ENCODE data around the gene TMEM167B. TPM values are rescaled to one million over a fixed set of nuclear protein-coding genes. Genes with fewer than 3 reads are reported as not detected.

TMEM167B gene
- total RNA-seq, 1 experiment from 2014 or later: 24.7 TPM

DNA sequence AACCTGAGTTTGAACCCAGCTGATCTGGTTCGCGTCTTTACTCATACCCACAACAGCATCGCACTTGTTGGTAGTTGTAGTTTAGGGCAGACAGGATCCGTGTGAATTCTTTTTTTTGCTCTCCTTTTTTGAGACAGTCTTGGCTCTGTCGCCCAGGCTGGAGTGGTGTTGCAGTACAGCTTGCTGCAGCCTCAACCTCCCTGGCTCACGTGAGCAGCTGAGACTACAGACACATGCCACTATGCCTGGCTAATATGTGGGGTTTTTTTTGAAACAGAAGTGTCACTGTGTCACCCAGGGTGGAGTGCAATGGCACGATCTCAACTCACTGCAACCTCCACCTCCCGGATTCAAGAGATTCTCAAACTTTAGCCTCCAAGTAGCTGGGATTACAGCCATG, 22.7 kb upstream of the TMEM167B start:
- Histone ChIP-seq H3K4me3 (no peak overlapping the region), H3K36me3 (peaks cover 50% of the 10 kb centered on the region), H3K27me3 (no peaks in the 10 kb centered on the region), H3K27ac (no peak overlapping the region), H3K4me1 (no peaks in the 10 kb centered on the region), H3K9me3 (replicated peaks) (no peaks in the 10 kb centered on the region)
- DNase-seq: no peak

DNA sequence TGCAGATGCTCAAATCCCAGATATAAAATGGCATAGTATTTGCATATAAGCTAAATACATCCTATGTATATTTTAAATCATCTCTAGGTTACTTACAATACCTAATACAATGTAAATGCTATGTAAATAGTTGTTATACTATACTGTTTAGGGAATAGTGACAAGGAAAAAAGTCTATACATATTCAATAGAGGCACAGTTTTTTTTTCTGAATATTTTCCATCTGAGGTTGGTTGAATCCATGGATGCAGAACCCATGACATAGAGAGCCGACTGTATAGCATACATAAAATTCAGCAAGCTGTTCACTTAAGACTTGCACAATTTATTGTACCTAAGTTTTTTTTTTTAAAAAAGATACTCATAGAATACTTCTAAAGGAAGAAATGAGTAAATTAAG, 21.3 kb upstream of the TMEM167B start:
- Histone ChIP-seq H3K4me3 (no peak overlapping the region), H3K27me3 (no peaks in the 10 kb centered on the region)

DNA sequence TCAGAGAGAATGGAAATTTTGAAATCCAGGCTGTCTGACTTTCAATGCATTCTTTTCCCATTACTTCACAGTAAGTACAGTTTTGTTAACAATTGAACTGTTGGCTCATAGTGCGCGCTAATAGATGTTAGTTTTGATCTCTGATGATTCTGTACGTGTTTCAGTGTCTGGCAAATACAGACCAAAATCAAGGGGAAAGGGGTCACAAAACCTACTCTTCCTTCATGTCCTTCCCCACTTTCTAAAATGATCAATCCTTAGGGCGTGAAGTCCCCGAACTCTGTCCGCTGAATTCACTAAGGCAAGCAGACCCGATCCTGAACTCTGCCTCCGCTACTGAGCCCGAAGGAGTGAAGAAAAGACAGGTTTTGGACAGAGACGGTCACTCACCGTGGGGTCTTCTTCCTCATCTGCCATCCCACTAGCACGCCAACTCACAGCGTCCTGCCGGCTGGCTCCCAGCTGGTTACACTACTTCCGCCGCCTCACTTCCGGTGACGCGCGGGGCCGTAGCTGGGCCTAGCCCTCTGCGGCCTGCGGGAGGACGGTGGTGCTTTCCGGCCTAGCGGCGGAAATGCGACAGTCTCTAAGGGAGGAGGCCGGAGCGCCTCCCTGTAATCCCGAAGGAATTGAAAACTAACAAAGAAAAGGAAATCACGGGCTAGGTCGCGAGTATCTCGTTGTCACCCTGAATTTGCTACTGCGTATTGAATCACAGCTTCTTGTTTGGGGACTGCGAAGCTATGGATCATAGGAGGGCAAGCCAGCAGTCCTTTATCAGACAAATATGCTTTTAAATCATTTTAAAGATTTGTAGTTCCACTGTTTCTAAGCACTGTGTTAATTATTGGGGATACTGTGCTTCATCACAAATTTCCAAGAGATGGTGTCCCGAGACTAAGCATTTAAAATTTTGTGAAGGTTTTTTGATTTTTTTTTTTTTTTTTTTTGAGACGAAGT, 14.8 kb upstream of the TMEM167B start, which contains the start of gene TAF13:
Gene TAF13 (minus strand): TSS at position 473 of the 960 bp plus-strand sequence. CDS start 56 bp downstream, at position 417.
- peak; percentile 95 to 97 for DNase-seq
- Histone ChIP-seq H3K4me1 (no peaks in the 10 kb centered on the region), H3K27me3 (no peaks in the 10 kb centered on the region), H3K9me3 (replicated peaks) (no peaks in the 10 kb centered on the region), H3K27ac (peak within 1 kb of the TSS; percentile 84), H3K36me3 (peaks cover 8% of the 10 kb centered on the region), H3K4me3 (peak within 1 kb of the TSS; percentile 70)

More for the DNA sequence above, 21.3 kb upstream of the TMEM167B start:
- H3K27ac ChIP-seq: no peak overlapping the region
- no peaks in the 10 kb centered on the region for H3K4me1 ChIP-seq
- peaks cover 47% of the 10 kb centered on the region for H3K36me3 ChIP-seq
- DNase-seq: no peak
- no peaks in the 10 kb centered on the region for H3K9me3 ChIP-seq (replicated peaks)

DNA sequence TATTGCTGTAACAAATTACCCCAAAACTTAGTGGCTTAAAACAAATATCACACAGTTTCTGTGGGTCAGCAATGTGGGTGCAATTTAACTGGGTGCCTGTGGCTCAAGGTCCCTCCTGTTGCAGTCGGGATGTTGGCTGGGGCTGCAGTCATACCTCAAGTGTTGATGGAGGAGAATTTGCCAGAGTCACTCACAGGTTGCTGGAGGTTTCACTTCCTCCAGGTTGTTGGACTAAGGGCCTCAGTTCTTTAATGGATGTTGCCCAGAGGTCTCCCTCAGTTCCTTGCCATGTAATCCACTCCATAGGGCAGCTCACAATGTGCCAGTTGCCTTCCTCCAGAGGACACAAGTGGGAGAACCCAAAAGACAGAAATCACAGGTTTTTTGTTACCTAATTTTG, 12.2 kb upstream of the TMEM167B start:
- no peak overlapping the region for H3K27ac ChIP-seq
- no peak for DNase-seq
- no peak overlapping the region for H3K4me3 ChIP-seq
- H3K27me3 ChIP-seq: no peaks in the 10 kb centered on the region
- peaks cover 5% of the 10 kb centered on the region for H3K4me1 ChIP-seq
- H3K36me3 ChIP-seq: peaks cover under 1% of the 10 kb centered on the region; the same call in 1 of the 2 replicates
- H3K9me3 ChIP-seq (replicated peaks): no peaks in the 10 kb centered on the region

DNA sequence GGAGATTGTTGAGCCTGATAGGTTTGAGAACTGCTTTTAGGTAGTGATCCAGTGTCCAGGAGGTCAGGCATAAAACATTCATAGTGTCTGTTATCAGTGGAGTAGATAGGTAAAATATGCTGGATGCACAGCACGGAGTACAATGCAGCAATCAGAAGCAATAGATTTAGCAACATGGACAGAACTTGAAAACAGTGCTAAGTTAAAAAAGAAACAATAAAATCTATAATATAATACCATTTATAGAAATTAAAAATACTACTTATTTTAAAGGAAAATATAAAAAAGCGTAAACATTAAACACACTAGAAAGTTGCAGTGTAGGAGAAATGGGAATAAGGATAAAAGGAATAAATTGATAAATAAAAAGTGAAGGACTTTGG, 11.3 kb upstream of the TMEM167B start:
- Histone ChIP-seq H3K9me3 (replicated peaks) (no peaks in the 10 kb centered on the region), H3K27ac (no peak overlapping the region), H3K27me3 (no peaks in the 10 kb centered on the region), H3K4me1 (peaks cover 15% of the 10 kb centered on the region), H3K36me3 (no peaks in the 10 kb centered on the region), H3K4me3 (no peak overlapping the region)
- DNase-seq: no peak

DNA sequence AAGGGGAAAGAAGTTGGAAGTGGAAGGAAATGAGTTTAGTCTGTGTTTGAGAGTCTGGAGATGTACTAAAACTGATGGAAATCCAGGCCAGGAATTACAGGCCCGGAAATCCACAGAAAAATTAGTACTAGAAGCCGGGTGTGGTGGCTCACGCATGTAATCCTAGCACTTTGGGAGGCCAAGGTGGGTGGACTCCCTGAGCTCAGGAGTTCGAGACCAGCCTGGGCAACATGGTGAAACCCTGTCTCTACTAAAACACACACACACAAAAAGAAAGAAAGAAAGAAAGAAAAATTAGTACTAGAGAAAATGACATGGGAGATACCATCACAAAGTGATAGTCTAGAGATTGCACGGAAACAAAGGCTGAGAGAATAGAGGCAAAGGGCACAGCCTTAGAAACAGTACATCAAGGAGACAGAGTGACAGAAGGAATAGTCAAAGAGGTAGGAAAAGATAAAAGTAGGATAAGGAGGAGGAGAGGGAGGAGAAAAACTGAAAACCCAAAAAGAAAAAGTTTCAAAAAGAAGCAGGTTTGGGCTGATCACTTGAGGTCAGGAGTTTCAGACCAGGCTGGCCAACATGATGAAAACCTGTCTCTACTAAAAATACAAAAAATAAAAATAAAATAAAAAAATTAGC, 10.0 kb upstream of the TMEM167B start:
- no peak overlapping the region for H3K4me3 ChIP-seq
- H3K9me3 ChIP-seq (replicated peaks): no peaks in the 10 kb centered on the region
- peaks cover 23% of the 10 kb centered on the region for H3K4me1 ChIP-seq
- no peak for DNase-seq
- H3K36me3 ChIP-seq: no peaks in the 10 kb centered on the region
- no peaks in the 10 kb centered on the region for H3K27me3 ChIP-seq
- no peak overlapping the region for H3K27ac ChIP-seq

DNA sequence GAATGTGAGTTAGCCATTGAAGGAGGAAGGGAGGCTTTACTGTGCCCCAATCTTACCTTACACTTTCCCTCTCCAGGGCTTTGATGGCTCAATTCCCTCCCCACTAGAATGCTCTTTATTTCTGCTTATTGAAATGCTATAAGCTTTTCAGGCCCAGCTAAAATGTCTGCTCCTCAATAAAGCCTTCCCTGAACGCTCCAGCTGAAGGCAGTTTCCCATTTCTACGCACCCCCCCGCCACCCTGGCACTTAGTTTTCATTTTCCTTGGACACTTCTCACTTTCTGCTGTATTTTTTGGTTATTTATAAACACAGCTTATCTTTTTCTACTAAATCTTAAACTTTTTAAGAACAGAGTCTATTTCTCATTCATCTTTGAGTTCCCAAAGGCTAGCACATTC, 7.1 kb upstream of the TMEM167B start:
- H3K4me3 ChIP-seq: no peak overlapping the region

DNA sequence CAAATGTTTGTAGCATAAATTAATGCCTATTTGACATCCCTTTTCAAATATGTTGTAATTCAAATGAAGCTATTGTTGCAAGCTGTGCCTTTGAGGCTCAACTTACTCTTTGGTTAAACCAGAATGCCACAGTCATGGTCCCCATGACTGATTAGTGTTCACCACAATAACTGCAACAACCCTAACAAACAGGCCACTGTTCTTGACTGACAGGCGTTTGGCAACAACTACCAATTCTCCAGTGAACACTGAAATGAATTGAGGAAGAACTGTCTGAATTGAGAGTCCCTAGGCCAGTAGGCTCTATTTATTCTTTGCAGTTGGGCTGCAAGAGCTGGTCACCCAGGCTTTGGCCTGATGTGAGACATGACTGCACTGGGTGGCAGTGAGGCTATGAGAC, 6.6 kb upstream of the TMEM167B start:
- peak; percentile 75 to 92 for DNase-seq
- Histone ChIP-seq H3K27ac (peak overlapping the region; percentile 94), H3K4me3 (no peak overlapping the region), H3K27me3 (no peaks in the 10 kb centered on the region), H3K4me1 (peaks cover 31% of the 10 kb centered on the region), H3K36me3 (no peaks in the 10 kb centered on the region), H3K9me3 (replicated peaks) (no peaks in the 10 kb centered on the region)

More for the DNA sequence above, 7.1 kb upstream of the TMEM167B start:
- no peaks in the 10 kb centered on the region for H3K9me3 ChIP-seq (replicated peaks)
- H3K4me1 ChIP-seq: peaks cover 29% of the 10 kb centered on the region
- no peaks in the 10 kb centered on the region for H3K36me3 ChIP-seq
- no peaks in the 10 kb centered on the region for H3K27me3 ChIP-seq
- peak in 1 of 2 experiments; percentile 25 for DNase-seq
- peak overlapping the region; percentile 94 for H3K27ac ChIP-seq

DNA sequence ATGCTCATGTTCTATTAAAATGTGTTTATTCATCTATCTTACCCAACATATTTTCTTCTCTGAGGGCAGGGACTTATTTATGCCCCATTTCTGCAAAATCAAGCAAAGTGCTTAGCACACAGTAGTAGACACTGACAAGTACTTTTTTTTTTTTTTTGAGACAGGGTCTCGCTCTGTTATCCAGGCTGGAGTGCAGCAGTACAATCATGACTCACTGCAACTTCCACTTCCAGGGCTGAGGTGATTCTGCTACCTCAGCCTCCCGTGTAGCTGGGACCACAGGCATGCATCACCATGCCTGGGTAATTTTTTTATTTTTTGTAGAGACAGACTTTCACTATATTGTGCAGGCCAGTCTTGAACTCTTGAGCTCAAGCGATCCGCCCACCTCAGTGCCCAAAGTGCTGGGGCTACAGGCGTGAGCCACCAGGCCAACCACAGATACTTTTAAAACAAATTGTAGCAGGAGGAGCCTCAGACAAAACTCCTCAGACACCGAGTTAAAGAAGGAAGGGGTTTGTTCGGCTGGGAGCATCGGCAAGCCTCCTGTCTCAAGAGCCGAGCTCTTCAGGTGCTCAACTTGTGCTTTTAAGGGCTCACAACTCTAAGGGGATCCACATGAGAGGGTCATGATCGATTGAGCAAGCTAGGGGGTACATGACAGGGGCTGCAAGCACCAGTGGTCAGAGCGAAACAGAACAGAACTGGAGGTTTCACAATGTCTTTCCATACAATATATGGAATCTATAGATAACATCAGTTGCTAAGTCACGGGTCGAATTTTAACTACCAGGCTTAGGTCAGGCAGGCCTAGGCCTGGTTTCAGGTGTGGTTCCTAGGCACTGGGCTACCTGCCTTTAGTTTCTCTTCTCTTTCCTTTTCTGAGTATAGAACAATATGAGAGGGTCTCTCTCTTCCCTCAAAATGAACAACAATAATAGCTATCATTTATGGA, 5.7 kb upstream of the TMEM167B start:
- DNase-seq: peak; percentile 36 to 54
- peaks cover 31% of the 10 kb centered on the region for H3K4me1 ChIP-seq
- H3K27ac ChIP-seq: peak overlapping the region; percentile 94
- no peaks in the 10 kb centered on the region for H3K36me3 ChIP-seq
- H3K27me3 ChIP-seq: no peaks in the 10 kb centered on the region
- H3K4me3 ChIP-seq: no peak overlapping the region
- H3K9me3 ChIP-seq (replicated peaks): no peaks in the 10 kb centered on the region

DNA sequence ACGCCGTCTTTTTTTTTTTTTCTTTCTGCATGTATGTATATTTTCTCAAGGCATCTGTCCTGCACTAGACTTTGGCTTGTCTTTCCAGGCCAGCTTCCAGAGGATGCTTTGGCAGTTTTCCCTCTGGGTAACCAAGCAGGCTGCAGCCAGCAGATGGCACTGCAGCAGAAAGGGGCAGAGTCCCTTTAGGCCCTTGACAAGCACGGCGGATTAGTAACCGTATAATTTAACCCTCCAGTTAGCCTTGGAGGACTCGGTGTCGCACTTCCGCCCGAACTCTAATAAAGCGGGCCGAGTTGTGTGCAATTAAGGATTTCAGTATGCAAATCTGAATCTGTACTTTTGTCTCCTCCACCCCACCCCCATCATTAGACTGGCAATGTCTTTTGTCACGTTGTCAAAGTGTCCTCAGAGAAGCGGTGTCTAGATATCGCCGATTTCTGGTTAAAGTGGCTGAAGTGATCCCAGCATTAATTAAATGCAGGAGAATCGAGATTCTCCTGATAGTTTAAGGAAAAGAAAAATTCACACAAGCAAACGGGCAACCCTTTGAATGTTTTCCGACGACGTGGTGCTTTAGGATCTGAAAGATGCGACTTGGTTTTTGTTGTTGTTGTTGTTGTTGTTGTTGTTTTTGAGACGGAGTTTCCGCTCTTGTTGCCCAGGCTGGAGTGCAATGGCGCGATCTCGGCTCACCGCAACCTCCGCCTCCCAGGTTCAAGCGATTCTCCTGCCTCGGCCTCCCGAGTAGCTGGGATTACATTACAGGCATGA, 1.1 kb upstream of the TMEM167B start:
- Histone ChIP-seq H3K9me3 (replicated peaks) (no peaks in the 10 kb centered on the region), H3K27me3 (no peaks in the 10 kb centered on the region), H3K27ac (peak overlapping the region; percentile 91), H3K4me3 (peak overlapping the region; percentile 85), H3K4me1 (peaks cover 14% of the 10 kb centered on the region), H3K36me3 (0 out of 2 replicates have a peak, but pooled peaks cover 3% of the 10 kb centered on the region)
- DNase-seq: peak; percentile 95 to 98

DNA sequence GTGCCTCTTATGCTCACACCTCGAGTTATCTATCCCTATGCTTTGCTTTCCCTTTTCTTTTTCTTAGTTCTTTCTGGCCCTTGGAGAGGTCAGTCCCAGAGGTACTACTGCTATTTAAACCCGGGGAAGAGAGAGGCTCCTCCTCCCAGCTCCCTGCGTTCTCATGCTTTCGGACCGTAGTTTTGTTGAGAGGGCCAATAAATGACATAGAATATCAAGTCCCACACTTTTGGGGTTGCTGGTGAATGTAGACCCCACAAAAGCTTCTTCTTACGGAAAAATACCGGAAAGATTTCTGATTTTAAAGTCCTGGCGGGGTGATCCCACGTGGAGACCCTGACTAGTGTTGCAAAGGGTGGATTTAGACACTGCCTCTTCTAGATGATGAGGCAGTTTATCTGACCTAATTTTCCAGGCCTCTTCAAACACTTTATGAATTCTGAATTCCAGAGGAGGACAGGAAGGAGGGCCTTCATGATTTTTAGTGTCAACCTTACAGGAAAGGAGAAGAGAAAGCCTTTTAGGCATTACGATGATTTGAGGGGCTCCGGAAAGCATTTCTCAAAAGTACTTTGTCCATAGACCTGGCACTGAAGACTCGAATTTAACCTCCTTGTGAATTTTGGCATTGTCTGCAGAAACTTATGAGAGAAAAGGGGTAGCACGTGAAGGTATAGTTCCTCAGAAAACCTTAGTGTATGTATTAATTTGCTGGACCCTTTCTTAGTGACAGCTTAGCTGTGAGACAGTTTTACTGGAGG, 694 bp downstream of the TMEM167B start:
- Histone ChIP-seq H3K4me3 (peak overlapping the region; percentile 85), H3K27me3 (no peaks in the 10 kb centered on the region), H3K36me3 (0 out of 2 replicates have a peak, but pooled peaks cover 3% of the 10 kb centered on the region), H3K27ac (peak overlapping the region; percentile 91), H3K9me3 (replicated peaks) (no peaks in the 10 kb centered on the region), H3K4me1 (peaks cover 8% of the 10 kb centered on the region; the same call in 1 of the 2 replicates)
- DNase-seq: peak; percentile 34 to 67

DNA sequence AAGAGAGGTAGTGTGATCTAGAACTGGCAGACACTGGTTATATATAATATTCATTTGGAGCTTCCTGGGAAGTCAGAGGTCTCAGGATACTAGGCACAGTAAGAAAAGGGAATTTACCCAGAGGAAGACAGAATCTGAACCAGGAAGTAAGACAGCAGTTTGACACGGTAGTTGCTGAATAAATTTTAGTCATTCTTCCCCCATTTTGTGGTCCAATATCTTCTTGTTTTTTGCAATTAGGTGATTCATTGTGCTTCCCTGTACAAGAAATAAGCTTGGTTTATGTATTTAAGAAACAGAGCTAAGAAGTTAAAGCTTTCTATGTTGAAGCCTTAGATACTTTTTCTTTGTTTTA, 1.3 kb downstream of the TMEM167B start:
- peaks cover 8% of the 10 kb centered on the region; the same call in 1 of the 2 replicates for H3K4me1 ChIP-seq
- peak overlapping the region; percentile 85 for H3K4me3 ChIP-seq
- H3K9me3 ChIP-seq (replicated peaks): no peaks in the 10 kb centered on the region
- no peaks in the 10 kb centered on the region for H3K27me3 ChIP-seq
- 0 out of 2 replicates have a peak, but pooled peaks cover 3% of the 10 kb centered on the region for H3K36me3 ChIP-seq
- H3K27ac ChIP-seq: peak overlapping the region; percentile 91
- DNase-seq: no peak

DNA sequence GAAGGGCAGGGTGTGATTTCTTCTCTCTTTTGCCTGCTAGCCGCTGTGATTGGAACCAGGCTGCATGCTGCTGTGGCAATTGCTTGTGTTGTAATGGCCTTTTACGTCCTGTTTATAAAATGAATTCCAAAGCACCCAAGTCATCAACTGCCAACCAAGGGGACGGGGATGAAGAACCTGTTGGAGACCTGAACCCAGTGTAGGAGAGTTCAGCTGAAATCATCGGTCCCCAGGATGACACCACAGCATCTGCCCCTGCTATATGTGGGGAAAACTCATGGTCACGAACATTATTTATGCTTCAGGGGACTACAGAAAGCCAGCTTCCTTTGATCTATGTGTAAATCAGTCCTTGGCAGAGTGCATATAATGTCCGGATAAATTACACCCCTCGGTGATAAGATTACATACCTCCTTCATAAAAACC, 3.8 kb downstream of the TMEM167B start:
- H3K4me3 ChIP-seq: no peak overlapping the region
- DNase-seq: no peak
- no peak overlapping the region for H3K27ac ChIP-seq

More for the DNA sequence above, 3.8 kb downstream of the TMEM167B start:
- Histone ChIP-seq H3K9me3 (replicated peaks) (no peaks in the 10 kb centered on the region), H3K4me1 (no peaks in the 10 kb centered on the region), H3K27me3 (no peaks in the 10 kb centered on the region), H3K36me3 (0 out of 2 replicates have a peak, but pooled peaks cover 3% of the 10 kb centered on the region)
